Measurements from ENCODE around the gene TMEM25. TPM values are rescaled to one million over a fixed set of nuclear protein-coding genes. Genes with fewer than 3 reads are reported as not detected.

Gene TMEM25
- total RNA-seq, 2 donors from 2014 or later = 3.8 to 9.2 TPM

DNA sequence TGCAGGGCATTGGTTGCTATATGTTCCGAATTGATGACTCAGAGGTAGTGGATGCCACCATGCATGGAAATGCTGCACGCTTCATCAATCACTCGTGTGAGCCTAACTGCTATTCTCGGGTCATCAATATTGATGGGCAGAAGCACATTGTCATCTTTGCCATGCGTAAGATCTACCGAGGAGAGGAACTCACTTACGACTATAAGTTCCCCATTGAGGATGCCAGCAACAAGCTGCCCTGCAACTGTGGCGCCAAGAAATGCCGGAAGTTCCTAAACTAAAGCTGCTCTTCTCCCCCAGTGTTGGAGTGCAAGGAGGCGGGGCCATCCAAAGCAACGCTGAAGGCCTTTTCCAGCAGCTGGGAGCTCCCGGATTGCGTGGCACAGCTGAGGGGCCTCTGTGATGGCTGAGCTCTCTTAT lies 9.1 kb upstream of the TMEM25 start:
- Histone ChIP-seq H3K27ac (no peak overlapping the region), H3K27me3 (no peaks in the 10 kb centered on the region), H3K9me3 (no peaks in the 10 kb centered on the region), H3K9ac (ENCODE audit: low read depth in 2 of 2, low read length in 2 of 2) (no peak overlapping the region), H3K36me3 (peaks cover 17% of the 10 kb centered on the region), H3K4me1 (no peaks in the 10 kb centered on the region), H3K4me3 (no peak overlapping the region)
- intact Hi-C loops (cut with DNase I) = no loop called here
- DNase-seq = no peak
- TF ChIP-seq, protein P1, sequence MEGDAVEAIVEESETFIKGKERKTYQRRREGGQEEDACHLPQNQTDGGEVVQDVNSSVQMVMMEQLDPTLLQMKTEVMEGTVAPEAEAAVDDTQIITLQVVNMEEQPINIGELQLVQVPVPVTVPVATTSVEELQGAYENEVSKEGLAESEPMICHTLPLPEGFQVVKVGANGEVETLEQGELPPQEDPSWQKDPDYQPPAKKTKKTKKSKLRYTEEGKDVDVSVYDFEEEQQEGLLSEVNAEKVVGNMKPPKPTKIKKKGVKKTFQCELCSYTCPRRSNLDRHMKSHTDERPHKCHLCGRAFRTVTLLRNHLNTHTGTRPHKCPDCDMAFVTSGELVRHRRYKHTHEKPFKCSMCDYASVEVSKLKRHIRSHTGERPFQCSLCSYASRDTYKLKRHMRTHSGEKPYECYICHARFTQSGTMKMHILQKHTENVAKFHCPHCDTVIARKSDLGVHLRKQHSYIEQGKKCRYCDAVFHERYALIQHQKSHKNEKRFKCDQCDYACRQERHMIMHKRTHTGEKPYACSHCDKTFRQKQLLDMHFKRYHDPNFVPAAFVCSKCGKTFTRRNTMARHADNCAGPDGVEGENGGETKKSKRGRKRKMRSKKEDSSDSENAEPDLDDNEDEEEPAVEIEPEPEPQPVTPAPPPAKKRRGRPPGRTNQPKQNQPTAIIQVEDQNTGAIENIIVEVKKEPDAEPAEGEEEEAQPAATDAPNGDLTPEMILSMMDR (IDR thresholded peaks at IDR 0.05) = no peak

DNA sequence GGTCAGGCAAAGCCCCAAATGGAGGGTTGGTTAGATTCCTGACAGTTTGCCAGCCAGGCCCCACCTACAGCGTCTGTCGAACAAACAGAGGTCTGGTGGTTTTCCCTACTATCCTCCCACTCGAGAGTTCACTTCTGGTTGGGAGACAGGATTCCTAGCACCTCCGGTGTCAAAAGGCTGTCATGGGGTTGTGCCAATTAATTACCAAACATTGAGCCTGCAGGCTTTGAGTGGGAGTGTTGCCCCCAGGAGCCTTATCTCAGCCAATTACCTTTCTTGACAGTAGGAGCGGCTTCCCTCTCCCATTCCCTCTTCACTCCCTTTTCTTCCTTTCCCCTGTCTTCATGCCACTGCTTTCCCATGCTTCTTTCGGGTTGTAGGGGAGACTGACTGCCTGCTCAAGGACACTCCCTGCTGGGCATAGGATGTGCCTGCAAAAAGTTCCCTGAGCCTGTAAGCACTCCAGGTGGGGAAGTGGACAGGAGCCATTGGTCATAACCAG lies 8.4 kb upstream of the TMEM25 start:
- Histone ChIP-seq H3K4me3 (no peak overlapping the region), H3K36me3 (peaks cover 17% of the 10 kb centered on the region), H3K27me3 (no peaks in the 10 kb centered on the region), H3K27ac (no peak overlapping the region), H3K4me1 (no peaks in the 10 kb centered on the region), H3K9me3 (no peaks in the 10 kb centered on the region), H3K9ac (ENCODE audit: low read depth in 2 of 2, low read length in 2 of 2) (no peak overlapping the region)
- intact Hi-C loops (cut with DNase I) = no loop called here
- TF ChIP-seq, protein P1 (IDR thresholded peaks at IDR 0.05) = no peak
- no peak for DNase-seq

DNA sequence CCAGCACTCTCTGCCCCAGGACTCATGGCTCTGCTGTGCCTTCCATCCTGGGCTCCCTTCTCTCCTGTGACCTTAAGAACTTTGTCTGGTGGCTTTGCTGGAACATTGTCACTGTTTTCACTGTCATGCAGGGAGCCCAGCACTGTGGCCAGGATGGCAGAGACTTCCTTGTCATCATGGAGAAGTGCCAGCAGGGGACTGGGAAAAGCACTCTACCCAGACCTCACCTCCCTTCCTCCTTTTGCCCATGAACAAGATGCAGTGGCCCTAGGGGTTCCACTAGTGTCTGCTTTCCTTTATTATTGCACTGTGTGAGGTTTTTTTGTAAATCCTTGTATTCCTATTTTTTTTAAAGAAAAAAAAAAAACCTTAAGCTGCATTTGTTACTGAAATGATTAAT lies 6.6 kb upstream of the TMEM25 start:
- no peaks in the 10 kb centered on the region for H3K27me3 ChIP-seq
- no peak overlapping the region for H3K4me3 ChIP-seq
- peaks cover under 1% of the 10 kb centered on the region for H3K4me1 ChIP-seq
- TF ChIP-seq, protein P1 (IDR thresholded peaks at IDR 0.05) = no peak
- intact Hi-C loops (cut with DNase I) = no loop called here
- no peak overlapping the region for H3K27ac ChIP-seq
- DNase-seq = no peak
- H3K9me3 ChIP-seq = no peaks in the 10 kb centered on the region
- H3K36me3 ChIP-seq = peaks cover 17% of the 10 kb centered on the region
- no peak overlapping the region for H3K9ac ChIP-seq (ENCODE audit: low read depth in 2 of 2, low read length in 2 of 2)

DNA sequence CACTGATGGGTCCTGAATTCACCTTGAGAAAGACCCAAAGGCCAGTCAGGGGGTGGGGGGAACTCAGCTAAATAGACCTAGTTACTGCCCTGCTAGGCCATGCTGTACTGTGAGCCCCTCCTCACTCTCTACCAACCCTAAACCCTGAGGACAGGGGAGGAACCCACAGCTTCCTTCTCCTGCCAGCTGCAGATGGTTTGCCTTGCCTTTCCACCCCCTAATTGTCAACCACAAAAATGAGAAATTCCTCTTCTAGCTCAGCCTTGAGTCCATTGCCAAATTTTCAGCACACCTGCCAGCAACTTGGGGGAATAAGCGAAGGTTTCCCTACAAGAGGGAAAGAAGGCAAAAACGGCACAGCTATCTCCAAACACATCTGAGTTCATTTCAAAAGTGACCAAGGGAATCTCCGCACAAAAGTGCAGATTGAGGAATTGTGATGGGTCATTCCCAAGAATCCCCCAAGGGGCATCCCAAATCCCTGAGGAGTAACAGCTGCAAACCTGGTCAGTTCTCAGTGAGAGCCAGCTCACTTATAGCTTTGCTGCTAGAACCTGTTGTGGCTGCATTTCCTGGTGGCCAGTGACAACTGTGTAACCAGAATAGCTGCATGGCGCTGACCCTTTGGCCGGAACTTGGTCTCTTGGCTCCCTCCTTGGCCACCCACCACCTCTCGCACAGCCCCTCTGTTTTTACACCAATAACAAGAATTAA lies 6.1 kb upstream of the TMEM25 start:
- Histone ChIP-seq H3K4me3 (no peak overlapping the region), H3K27ac (no peak overlapping the region), H3K4me1 (peaks cover 6% of the 10 kb centered on the region), H3K9me3 (no peaks in the 10 kb centered on the region), H3K36me3 (peaks cover 13% of the 10 kb centered on the region), H3K9ac (ENCODE audit: low read depth in 2 of 2, low read length in 2 of 2) (no peak overlapping the region), H3K27me3 (no peaks in the 10 kb centered on the region)
- DNase-seq = no peak
- TF ChIP-seq, protein P1 (IDR thresholded peaks at IDR 0.05) = no peak
- intact Hi-C loops (cut with DNase I) = no loop called here

DNA sequence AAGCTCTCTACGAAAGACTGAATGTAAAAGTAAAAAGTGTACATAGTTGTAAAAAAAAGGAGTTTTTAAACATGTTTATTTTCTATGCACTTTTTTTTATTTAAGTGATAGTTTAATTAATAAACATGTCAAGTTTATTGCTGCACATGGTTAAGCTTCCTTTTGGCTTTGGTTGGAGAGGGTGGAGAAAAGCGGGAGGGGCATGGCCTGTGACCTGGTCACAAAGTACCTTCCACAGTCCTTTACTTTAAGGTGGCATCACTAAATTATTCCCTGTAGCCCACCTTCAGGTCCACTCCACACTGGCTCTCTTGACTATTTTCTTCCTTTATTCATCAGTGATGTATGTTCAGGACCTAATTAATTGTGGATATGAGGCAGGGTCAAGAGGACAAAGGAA lies 4.3 kb upstream of the TMEM25 start:
- Histone ChIP-seq H3K4me3 (no peak overlapping the region), H3K27me3 (no peaks in the 10 kb centered on the region), H3K9ac (ENCODE audit: low read depth in 2 of 2, low read length in 2 of 2) (no peak overlapping the region), H3K36me3 (no peaks in the 10 kb centered on the region), H3K27ac (no peak overlapping the region), H3K9me3 (no peaks in the 10 kb centered on the region), H3K4me1 (peaks cover 14% of the 10 kb centered on the region)
- TF ChIP-seq, protein P1 (IDR thresholded peaks at IDR 0.05) = no peak
- intact Hi-C loops (cut with DNase I) = no loop called here
- DNase-seq = no peak
